Suprapubic skin (tissue), 4 donors: ENCODE results near the gene NDUFV3. TPM values are rescaled to one million over a fixed set of nuclear protein-coding genes. Genes with fewer than 3 reads are reported as not detected.
"Not testable (repeated sequence)": the region's sequence is repeated elsewhere in the genome, so short reads cannot be mapped to it uniquely, and the experiment has no call there.

Experiments used
- DNase-seq, 2 donors: peaks; one replicate each; pipeline ENCODE4 v3.0.0-alpha.2; 2019; ENCODE audit warnings: low spot score in 2 of 2
- H3K27ac ChIP-seq: fragments of 200-600 bp; sonication (generic); one replicate; pipeline ENCODE4 v1.5.1; 2019
- H3K27me3 ChIP-seq: fragments of 200-600 bp; sonication (generic); one replicate; pipeline ENCODE4 v1.5.1; 2019
- H3K36me3 ChIP-seq: fragments of 200-600 bp; sonication (generic); one replicate; pipeline ENCODE4 v1.5.1; 2019
- H3K4me1 ChIP-seq: fragments of 200-600 bp; sonication (generic); one replicate; pipeline ENCODE4 v1.5.1; 2019
- H3K4me3 ChIP-seq: fragments of 200-600 bp; sonication (generic); one replicate; pipeline ENCODE4 v1.5.1; 2019; ENCODE audit warnings: mild to moderate bottlenecking
- H3K9me3 ChIP-seq: fragments of 200-600 bp; sonication (generic); one replicate; pipeline ENCODE4 v1.5.1; 2019
- EP300 ChIP-seq: sonication (generic); formaldehyde crosslinking; IDR thresholded peaks from one replicate; pipeline ENCODE4 v1.6.1; 2017; ENCODE audit warnings: antibody characterized with exemption
- POLR2A ChIP-seq, 2 donors: fragments of 450-650 bp; IDR thresholded peaks; one replicate each; pipeline ENCODE4 v1.6.1; 2017; ENCODE audit warnings: antibody characterized with exemption in 2 of 2, mild to moderate bottlenecking in 2 of 2, moderate library complexity in 2 of 2
- POLR2AphosphoS5 ChIP-seq, 3 donors: sonication (generic); formaldehyde crosslinking; IDR thresholded peaks; one replicate each; pipeline ENCODE4 v1.6.1; 2017; ENCODE audit warnings: antibody characterized with exemption in 3 of 3
- WGBS: methylation state at CpG from one replicate; pipeline ENCODE4 v1.1.5; 2018; 5-methylcytosine and 5-hydroxymethylcytosine counted together
- total RNA-seq, 4 donors: library from RNA; depleted of rRNA; stranded (reverse); fragments of >200 nt; gene quantifications; one replicate each; pipeline ENCODE4 v1.1.0, GENCODE V29; 2016
- TF ChIP-seq, protein P1 (sequence below), 2 donors: fragments of 200-600 bp in 1 of 2; fragments of 450-650 bp in 1 of 2; sonication (generic) in 1 of 2; IDR thresholded peaks; one replicate each; pipeline ENCODE4 v1.5.1; 2016 to 2019; ENCODE audit warnings: antibody characterized with exemption in 2 of 2, mild to moderate bottlenecking in 1 of 2, moderate library complexity in 1 of 2

The NDUFV3 gene
- total RNA-seq, 4 donors from 2014 or later, result 44.1 to 69.3 (median 60.0) TPM

DNA sequence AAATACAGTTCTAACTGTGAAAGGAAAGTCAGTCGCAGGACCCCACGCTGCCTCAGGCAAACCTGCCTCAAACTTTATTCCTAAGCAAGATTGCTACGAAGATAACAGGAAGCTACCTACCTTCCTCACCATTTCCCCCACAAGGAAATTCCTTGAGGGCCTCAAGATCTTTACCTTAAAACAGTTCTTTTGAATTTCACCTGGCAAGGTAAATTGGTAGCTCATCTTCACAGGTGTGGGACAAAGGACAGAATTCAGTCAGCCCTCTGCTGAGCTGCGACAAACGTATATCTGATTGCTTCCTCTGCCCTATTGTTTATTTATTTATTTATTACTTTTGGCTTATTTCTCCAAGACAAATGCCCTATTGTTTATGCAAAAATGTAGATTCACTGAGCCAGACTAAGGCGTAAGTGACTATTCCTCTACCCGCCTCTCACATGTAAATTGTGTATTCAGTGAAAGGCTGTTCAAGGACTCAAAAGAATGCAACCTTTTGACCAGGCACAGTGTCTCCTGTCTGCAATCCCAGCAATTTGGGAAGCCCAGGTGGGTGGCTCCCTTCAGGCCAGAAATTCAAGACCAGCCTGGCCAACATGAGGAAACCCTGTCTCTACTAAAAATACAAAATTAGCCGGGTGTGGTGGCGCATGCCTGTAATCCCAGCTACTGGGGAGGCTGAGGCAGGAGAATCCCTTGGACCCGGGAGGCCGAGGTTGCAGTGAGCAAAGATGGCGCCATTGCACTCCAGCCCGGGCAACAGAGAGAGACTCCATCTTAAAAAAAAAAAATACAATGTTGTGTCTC lies 63.9 kb downstream of the NDUFV3 start:
- H3K4me1 ChIP-seq, result peaks cover 15% of the 10 kb centered on the region
- H3K4me3 ChIP-seq, result no peak overlapping the region
- no peak for DNase-seq
- H3K36me3 ChIP-seq, result no peaks in the 10 kb centered on the region
- H3K27me3 ChIP-seq, result no peaks in the 10 kb centered on the region
- WGBS, result 84% methylated on average over 13 of the region's 13 CpGs
- TF ChIP-seq POLR2AphosphoS5 (IDR thresholded peaks at IDR 0.05) (no peak), POLR2A (IDR thresholded peaks at IDR 0.05) (no peak), EP300 (no peak)
- TF ChIP-seq, protein P1, sequence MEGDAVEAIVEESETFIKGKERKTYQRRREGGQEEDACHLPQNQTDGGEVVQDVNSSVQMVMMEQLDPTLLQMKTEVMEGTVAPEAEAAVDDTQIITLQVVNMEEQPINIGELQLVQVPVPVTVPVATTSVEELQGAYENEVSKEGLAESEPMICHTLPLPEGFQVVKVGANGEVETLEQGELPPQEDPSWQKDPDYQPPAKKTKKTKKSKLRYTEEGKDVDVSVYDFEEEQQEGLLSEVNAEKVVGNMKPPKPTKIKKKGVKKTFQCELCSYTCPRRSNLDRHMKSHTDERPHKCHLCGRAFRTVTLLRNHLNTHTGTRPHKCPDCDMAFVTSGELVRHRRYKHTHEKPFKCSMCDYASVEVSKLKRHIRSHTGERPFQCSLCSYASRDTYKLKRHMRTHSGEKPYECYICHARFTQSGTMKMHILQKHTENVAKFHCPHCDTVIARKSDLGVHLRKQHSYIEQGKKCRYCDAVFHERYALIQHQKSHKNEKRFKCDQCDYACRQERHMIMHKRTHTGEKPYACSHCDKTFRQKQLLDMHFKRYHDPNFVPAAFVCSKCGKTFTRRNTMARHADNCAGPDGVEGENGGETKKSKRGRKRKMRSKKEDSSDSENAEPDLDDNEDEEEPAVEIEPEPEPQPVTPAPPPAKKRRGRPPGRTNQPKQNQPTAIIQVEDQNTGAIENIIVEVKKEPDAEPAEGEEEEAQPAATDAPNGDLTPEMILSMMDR (IDR thresholded peaks at IDR 0.05), result no peak
- no peaks in the 10 kb centered on the region for H3K9me3 ChIP-seq
- H3K27ac ChIP-seq, result no peak overlapping the region

DNA sequence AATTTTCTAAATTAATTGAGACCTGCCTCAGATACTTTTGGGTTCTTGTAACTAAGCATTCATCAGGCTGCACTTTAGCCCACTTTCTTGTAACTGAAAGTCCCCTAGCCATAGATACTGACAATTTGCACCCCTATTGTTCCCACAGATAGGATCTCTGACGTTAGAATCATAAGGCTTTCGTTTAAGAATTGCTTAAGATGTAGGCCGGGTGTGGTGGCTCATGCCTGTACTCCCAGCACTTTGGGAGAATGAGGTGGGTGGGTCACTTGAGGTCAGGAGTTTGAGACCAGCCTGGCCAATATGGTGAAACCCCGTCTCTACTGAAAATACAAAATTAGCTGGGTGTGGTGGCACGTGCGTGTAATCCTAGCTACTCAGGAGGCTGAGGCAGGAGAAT lies 65.0 kb downstream of the NDUFV3 start:
- WGBS, result 70% methylated on average over 6 of the region's 6 CpGs
- not testable (repeated sequence) for H3K27ac ChIP-seq, DNase-seq, H3K9me3 ChIP-seq, H3K36me3 ChIP-seq, H3K4me3 ChIP-seq, H3K27me3 ChIP-seq
- peaks cover 15% of the 10 kb centered on the region for H3K4me1 ChIP-seq

GRCh38 chr21:42959728-42960127 lies 66.6 kb downstream of the NDUFV3 start:
- H3K4me1 ChIP-seq, result peaks cover 10% of the 10 kb centered on the region
- no peak overlapping the region for H3K4me3 ChIP-seq
- WGBS, result 89% methylated on average over 3 of the region's 3 CpGs
- no peaks in the 10 kb centered on the region for H3K36me3 ChIP-seq
- H3K9me3 ChIP-seq, result no peaks in the 10 kb centered on the region
- no peak for TF ChIP-seq EP300
- TF ChIP-seq POLR2A (IDR thresholded peaks at IDR 0.05), result no peak
- TF ChIP-seq, protein P1 (IDR thresholded peaks at IDR 0.05), result no peak
- TF ChIP-seq POLR2AphosphoS5 (IDR thresholded peaks at IDR 0.05), result no peak
- DNase-seq, result no peak
- H3K27ac ChIP-seq, result no peak overlapping the region
- H3K27me3 ChIP-seq, result no peaks in the 10 kb centered on the region

GRCh38 chr21:42962380-42963007 lies 69.4 kb downstream of the NDUFV3 start:
- TF ChIP-seq POLR2A (IDR thresholded peaks at IDR 0.05) (no peak), EP300 (no peak), POLR2AphosphoS5 (IDR thresholded peaks at IDR 0.05) (no peak)
- TF ChIP-seq, protein P1 (IDR thresholded peaks at IDR 0.05), result no peak
- H3K27me3 ChIP-seq, result no peaks in the 10 kb centered on the region
- H3K4me3 ChIP-seq, result no peak overlapping the region

More at GRCh38 chr21:42962380-42963007, 69.4 kb downstream of the NDUFV3 start:
- Histone ChIP-seq H3K4me1 (no peaks in the 10 kb centered on the region), H3K27ac (no peak overlapping the region), H3K36me3 (no peaks in the 10 kb centered on the region), H3K9me3 (no peaks in the 10 kb centered on the region)
- 75% methylated on average over 6 of the region's 6 CpGs for WGBS
- DNase-seq, result no peak

Other genes with a start within 250 kb of the NDUFV3 start
- 10 to 100 TPM in 1 of 4 donors, 1 to 10 TPM in 3; 4.5 to 12.0 (median 7.1) TPM for gene PDE9A, start 239.7 kb upstream of the NDUFV3 start, total RNA-seq
- 10 to 100 TPM; 10.1 to 18.7 (median 14.1) TPM for gene WDR4, start 13.8 kb upstream of the NDUFV3 start, total RNA-seq
- gene ERVH48-1, start 32.3 kb downstream of the NDUFV3 start, total RNA-seq, result not detected
- gene PKNOX1, start 81.3 kb downstream of the NDUFV3 start, total RNA-seq, result 10 to 100 TPM in 3 of 4 donors, 1 to 10 TPM in 1; 8.8 to 17.6 (median 11.6) TPM
- gene CBS, start 182.5 kb downstream of the NDUFV3 start, total RNA-seq, result 1 to 10 TPM; 3.3 to 7.1 (median 6.1) TPM
- gene U2AF1, start 214.3 kb downstream of the NDUFV3 start, total RNA-seq, result 10 to 100 TPM; 38.8 to 77.3 (median 51.7) TPM